ENCODE data around the gene MEGF6.

DNA sequence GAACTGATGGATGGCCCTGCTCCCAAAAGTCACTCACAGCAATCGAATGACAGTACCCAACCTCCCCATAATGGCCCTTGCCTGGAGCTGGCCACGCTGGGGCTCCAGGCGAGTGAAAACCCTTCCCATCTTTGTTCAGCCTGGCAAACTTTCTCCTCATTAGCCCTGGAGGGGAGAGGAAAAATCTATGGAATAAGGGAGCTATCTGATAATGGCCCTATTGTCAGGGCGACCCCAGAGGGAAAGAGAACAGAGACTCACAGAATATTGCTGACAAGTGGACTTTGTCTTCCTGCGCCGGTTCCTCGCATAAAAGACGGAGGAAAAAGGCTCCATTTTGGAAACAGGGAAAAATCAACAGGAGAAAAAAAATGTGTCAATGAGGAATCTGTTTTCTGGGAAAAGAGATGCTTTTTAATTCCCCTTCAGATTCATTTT is 169.9 kb downstream of the MEGF6 start:
- no peak for TF ChIP-seq POLR2A (IDR thresholded peaks at IDR 0.05)
- TF ChIP-seq, protein P1, sequence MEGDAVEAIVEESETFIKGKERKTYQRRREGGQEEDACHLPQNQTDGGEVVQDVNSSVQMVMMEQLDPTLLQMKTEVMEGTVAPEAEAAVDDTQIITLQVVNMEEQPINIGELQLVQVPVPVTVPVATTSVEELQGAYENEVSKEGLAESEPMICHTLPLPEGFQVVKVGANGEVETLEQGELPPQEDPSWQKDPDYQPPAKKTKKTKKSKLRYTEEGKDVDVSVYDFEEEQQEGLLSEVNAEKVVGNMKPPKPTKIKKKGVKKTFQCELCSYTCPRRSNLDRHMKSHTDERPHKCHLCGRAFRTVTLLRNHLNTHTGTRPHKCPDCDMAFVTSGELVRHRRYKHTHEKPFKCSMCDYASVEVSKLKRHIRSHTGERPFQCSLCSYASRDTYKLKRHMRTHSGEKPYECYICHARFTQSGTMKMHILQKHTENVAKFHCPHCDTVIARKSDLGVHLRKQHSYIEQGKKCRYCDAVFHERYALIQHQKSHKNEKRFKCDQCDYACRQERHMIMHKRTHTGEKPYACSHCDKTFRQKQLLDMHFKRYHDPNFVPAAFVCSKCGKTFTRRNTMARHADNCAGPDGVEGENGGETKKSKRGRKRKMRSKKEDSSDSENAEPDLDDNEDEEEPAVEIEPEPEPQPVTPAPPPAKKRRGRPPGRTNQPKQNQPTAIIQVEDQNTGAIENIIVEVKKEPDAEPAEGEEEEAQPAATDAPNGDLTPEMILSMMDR (IDR thresholded peaks at IDR 0.05), result no peak

Data from uterus (tissue), 2 donors.